ENCODE results near the gene RHBG.

- TF ChIP-seq CTCF (IDR thresholded peaks at IDR 0.05; ENCODE audit: low read depth, low read length) (no peak), POLR2A (IDR thresholded peaks at IDR 0.05; ENCODE audit: extremely low read depth, insufficient read length) (no peak), MAX (IDR thresholded peaks at IDR 0.05; ENCODE audit: low read depth, low read length) (no peak)
Measured at GRCh38 chr1:156388174-156389137, 19.4 kb downstream of the RHBG start.

Measured in NB4 (cell line).